NT2/D1 (cell line): ENCODE data around the gene S100A16.

ENCODE experiments used
- DNase-seq: peaks from one replicate; pipeline ENCODE4 v3.0.0-alpha.2; 2011; ENCODE audit warnings: low read depth, low spot score
- H3K27me3 ChIP-seq: 2 replicates; pipeline ENCODE4 v1.6.0; 2011; ENCODE audit warnings: mild to moderate bottlenecking; ENCODE audit not compliant: insufficient read length, insufficient read depth
- H3K36me3 ChIP-seq: 2 replicates; pipeline ENCODE4 v1.6.1; 2011; ENCODE audit warnings: mild to moderate bottlenecking, low read length, mixed read lengths; ENCODE audit not compliant: insufficient read depth, insufficient read length
- H3K4me1 ChIP-seq: 2 replicates; pipeline ENCODE4 v1.5.1; 2011; ENCODE audit not compliant: insufficient read depth, insufficient read length
- H3K4me3 ChIP-seq: 2 replicates; pipeline ENCODE4 v1.5.1; 2011; ENCODE audit warnings: low read depth; ENCODE audit not compliant: insufficient read length
- H3K9ac ChIP-seq: 2 replicates; pipeline ENCODE4 v1.6.0; 2011; ENCODE audit warnings: low read depth; ENCODE audit not compliant: insufficient read length
- H3K9me3 ChIP-seq: 2 replicates; pipeline ENCODE4 v1.5.1; 2011; ENCODE audit warnings: mild to moderate bottlenecking, low read length; ENCODE audit not compliant: insufficient read depth
- SUZ12 ChIP-seq: IDR thresholded peaks from 2 replicates; pipeline ENCODE4 v1.6.1; 2011; ENCODE audit not compliant: insufficient read length, insufficient read depth; ENCODE audit errors: extremely low read depth
- YY1 ChIP-seq: IDR thresholded peaks from 2 replicates; pipeline ENCODE4 v1.6.1; 2011; ENCODE audit not compliant: insufficient read length, insufficient read depth
- ZNF274 ChIP-seq: IDR thresholded peaks from 2 replicates; pipeline ENCODE4 v1.6.1; 2011; ENCODE audit warnings: mild to moderate bottlenecking, low read depth, low read length

S100A16 gene

GRCh38 chr1:153560771-153561465 is 52.0 kb downstream of the S100A16 start:
- DNase-seq, result no peak
- Histone ChIP-seq H3K9me3 (no peaks in the 10 kb centered on the region), H3K27me3 (no peaks in the 10 kb centered on the region), H3K4me3 (no peak overlapping the region), H3K9ac (no peak overlapping the region), H3K4me1 (peaks cover 17% of the 10 kb centered on the region), H3K36me3 (no peaks in the 10 kb centered on the region)
- TF ChIP-seq SUZ12 (no peak), ZNF274 (no peak), YY1 (no peak)

GRCh38 chr1:153560241-153560640 is 52.7 kb downstream of the S100A16 start:
- no peaks in the 10 kb centered on the region for H3K36me3 ChIP-seq
- TF ChIP-seq YY1 (no peak), SUZ12 (no peak), ZNF274 (no peak)
- DNase-seq, result no peak

GRCh38 chr1:153557877-153558276 is 55.1 kb downstream of the S100A16 start:
- TF ChIP-seq SUZ12 (no peak), ZNF274 (no peak), YY1 (no peak)
- Histone ChIP-seq H3K27me3 (no peaks in the 10 kb centered on the region), H3K4me3 (no peak overlapping the region), H3K36me3 (no peaks in the 10 kb centered on the region), H3K9ac (no peak overlapping the region), H3K4me1 (no peaks in the 10 kb centered on the region), H3K9me3 (no peaks in the 10 kb centered on the region)
- no peak for DNase-seq

More at GRCh38 chr1:153560241-153560640, 52.7 kb downstream of the S100A16 start:
- peaks cover 11% of the 10 kb centered on the region for H3K4me1 ChIP-seq
- no peak overlapping the region for H3K9ac ChIP-seq
- no peaks in the 10 kb centered on the region for H3K27me3 ChIP-seq
- no peak overlapping the region for H3K4me3 ChIP-seq
- no peaks in the 10 kb centered on the region for H3K9me3 ChIP-seq
